ENCODE measurements around the gene LMO3. TPM values are rescaled to one million over a fixed set of nuclear protein-coding genes. Genes with fewer than 3 reads are reported as not detected.

The LMO3 gene
- total RNA-seq, 2 donors from 2014 or later = 8.2 to 12.4 TPM

DNA sequence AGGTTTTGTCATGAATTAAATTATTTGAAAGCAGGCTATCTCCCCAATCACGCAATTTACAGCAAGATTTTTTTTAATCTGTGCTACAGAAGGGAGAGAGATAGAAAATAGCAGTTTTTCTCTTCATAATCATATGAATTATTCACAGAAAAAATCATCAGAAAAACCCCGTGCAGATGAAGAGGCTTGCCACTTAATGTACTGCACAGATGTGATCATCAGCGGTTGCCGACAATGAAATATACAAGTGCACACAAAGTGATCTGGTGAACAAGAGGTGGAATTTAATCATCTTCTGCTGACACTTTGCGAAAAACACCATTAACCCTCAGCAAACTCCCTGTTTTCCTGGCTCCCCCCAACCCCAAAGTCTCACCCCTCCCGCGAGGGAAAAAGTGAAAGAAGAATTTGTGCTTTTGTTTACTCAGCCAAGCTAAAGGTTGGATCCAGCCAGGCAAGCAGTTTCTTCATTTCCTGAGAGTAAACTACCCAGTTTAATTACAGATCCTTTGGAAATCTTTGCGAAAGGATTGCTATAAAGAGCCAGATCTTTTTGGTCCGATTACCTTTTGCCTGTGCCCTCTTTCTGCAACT is 3.1 kb upstream of the LMO3 start:
- Histone ChIP-seq H3K27ac (peak overlapping the region; percentile 33 to 55), H3K27me3 (peaks cover 0 to 18% of the 10 kb centered on the region in 2 donors), H3K9me3 (no peaks in the 10 kb centered on the region), H3K36me3 (no peaks in the 10 kb centered on the region), H3K4me3 (peak overlapping the region in 1 of 2 donors; percentile 4), H3K4me1 (peaks cover 0 to 6% of the 10 kb centered on the region in 2 donors)
- DNase-seq (ENCODE audit: low spot score) = no peak
- TF ChIP-seq, protein P1, sequence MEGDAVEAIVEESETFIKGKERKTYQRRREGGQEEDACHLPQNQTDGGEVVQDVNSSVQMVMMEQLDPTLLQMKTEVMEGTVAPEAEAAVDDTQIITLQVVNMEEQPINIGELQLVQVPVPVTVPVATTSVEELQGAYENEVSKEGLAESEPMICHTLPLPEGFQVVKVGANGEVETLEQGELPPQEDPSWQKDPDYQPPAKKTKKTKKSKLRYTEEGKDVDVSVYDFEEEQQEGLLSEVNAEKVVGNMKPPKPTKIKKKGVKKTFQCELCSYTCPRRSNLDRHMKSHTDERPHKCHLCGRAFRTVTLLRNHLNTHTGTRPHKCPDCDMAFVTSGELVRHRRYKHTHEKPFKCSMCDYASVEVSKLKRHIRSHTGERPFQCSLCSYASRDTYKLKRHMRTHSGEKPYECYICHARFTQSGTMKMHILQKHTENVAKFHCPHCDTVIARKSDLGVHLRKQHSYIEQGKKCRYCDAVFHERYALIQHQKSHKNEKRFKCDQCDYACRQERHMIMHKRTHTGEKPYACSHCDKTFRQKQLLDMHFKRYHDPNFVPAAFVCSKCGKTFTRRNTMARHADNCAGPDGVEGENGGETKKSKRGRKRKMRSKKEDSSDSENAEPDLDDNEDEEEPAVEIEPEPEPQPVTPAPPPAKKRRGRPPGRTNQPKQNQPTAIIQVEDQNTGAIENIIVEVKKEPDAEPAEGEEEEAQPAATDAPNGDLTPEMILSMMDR (IDR thresholded peaks at IDR 0.05) = no peak

DNA sequence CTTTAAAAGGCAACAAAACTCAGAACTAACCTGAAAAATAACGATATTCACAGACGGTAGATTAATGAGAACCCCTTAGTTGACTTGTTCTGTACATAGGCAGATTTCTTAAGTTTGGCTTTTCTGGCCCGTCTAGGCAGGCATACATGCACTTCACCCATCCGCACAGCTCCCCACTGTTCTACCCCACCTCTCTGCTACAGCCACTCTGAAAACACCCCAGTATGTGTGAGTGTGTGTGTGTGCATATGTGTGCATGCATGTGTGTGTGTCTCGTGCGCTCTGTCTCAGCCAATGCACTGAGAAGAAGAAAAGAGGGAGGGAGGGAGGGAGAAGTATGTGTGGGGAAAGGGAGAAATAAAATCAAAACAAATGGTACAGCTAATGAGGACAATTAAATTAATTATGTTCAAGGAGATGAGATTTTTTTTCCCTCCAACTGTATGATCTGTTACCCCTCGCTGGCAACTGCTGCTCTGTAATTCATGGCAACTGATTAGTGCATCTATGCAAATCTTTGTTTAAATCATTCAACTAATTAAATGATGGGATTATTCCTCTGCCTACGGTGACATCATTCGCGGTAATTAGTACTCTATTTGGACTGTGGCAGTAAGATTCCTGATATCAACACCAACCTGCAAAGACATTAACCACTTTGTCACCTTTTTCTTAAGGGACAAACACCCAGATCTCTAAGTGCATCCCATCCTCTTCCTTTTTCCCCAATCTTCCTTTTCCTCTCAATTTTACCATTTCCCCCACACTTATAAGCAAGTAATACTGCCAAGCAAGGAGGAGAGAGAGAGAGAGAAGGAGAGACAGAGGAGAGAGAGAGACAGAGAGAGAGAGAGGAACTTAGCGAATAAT is 2.2 kb upstream of the LMO3 start:
- Histone ChIP-seq H3K27ac (peak overlapping the region; percentile 46 to 55), H3K4me1 (peaks cover 0 to 6% of the 10 kb centered on the region in 2 donors)

GRCh38 chr12:16606991-16607390 is 1.0 kb upstream of the LMO3 start:
- DNase-seq (ENCODE audit: low spot score) = no peak
- TF ChIP-seq, protein P1 (IDR thresholded peaks at IDR 0.05) = no peak
- Histone ChIP-seq H3K4me1 (peaks cover 0 to 6% of the 10 kb centered on the region in 2 donors), H3K36me3 (no peaks in the 10 kb centered on the region), H3K4me3 (peak overlapping the region; percentile 33 to 48), H3K27me3 (peaks cover 0 to 18% of the 10 kb centered on the region in 2 donors), H3K27ac (peak overlapping the region; percentile 46 to 55), H3K9me3 (no peaks in the 10 kb centered on the region)

More for the DNA sequence above, 2.2 kb upstream of the LMO3 start:
- Histone ChIP-seq H3K9me3 (no peaks in the 10 kb centered on the region), H3K4me3 (peak overlapping the region in 1 of 2 donors; percentile 48), H3K27me3 (peaks cover 0 to 18% of the 10 kb centered on the region in 2 donors), H3K36me3 (no peaks in the 10 kb centered on the region)
- TF ChIP-seq, protein P1 (IDR thresholded peaks at IDR 0.05) = no peak
- no peak for DNase-seq (ENCODE audit: low spot score)

- no peak for DNase-seq (ENCODE audit: low spot score)
- H3K27ac ChIP-seq = peak overlapping the region; percentile 46 to 55
- no peaks in the 10 kb centered on the region for H3K36me3 ChIP-seq
- H3K9me3 ChIP-seq = no peaks in the 10 kb centered on the region
- TF ChIP-seq, protein P1 (IDR thresholded peaks at IDR 0.05) = no peak
- peaks cover 0 to 6% of the 10 kb centered on the region in 2 donors for H3K4me1 ChIP-seq
- peak overlapping the region; percentile 33 to 48 for H3K4me3 ChIP-seq
- H3K27me3 ChIP-seq = peaks cover 0 to 18% of the 10 kb centered on the region in 2 donors
Measured at GRCh38 chr12:16606201-16606849, 363 bp upstream of the LMO3 start.

DNA sequence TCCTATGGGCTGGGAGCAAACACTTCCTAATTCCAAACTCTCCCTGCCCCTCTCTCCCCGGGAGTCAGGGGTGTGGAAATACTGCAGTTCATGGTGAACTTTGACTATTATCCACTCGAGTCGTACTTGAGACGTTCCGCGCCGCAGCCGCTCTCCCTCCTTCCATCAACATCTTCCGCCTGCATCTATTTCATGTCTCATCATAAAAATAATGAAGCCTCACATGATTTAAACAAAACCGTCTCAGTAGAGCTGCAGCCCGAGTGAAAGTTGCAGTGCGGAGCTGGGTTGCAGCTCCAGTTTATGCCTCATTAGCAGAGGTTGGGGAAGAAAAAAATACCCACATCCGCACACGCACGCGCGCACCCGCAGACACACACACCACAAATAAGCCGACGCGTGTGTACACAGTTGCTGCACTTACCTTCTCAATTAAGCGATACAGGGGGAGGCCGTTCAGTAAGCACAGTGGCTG is 283 bp downstream of the LMO3 start:
- H3K27me3 ChIP-seq = peaks cover 0 to 18% of the 10 kb centered on the region in 2 donors
- H3K4me3 ChIP-seq = peak overlapping the region; percentile 33 to 48
- no peak for DNase-seq (ENCODE audit: low spot score)
- TF ChIP-seq, protein P1 (IDR thresholded peaks at IDR 0.05) = no peak
- H3K27ac ChIP-seq = peak overlapping the region; percentile 46 to 55
- H3K4me1 ChIP-seq = peaks cover 0 to 6% of the 10 kb centered on the region in 2 donors
- no peaks in the 10 kb centered on the region for H3K36me3 ChIP-seq
- H3K9me3 ChIP-seq = no peaks in the 10 kb centered on the region
